Measurements from ENCODE around the gene PEX6.
A peak's percentile ranks its signal among the peaks of the same experiment; 100 is the strongest.
"Not testable (repeated sequence)": the region's sequence is repeated elsewhere in the genome, so short reads cannot be mapped to it uniquely, and the experiment has no call there.

The PEX6 gene

DNA sequence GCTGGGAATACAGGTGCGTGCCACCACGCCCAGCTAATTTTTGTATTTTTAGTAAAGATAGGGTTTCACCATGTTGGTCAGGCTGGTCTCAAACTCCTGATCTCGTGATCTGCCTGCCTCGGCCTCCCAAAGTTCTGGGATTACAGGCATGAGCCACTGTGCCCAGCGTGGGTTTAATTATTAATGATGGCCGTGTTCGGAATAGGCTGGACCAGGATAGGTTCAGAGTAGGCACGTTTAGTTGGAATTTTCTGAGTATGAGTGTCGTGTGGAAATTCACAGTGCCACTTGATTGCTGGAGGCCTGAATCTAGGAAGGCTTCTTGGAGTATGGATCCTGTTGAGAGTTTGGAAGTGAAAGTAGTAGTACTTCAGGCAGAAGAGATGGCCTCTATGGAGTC is 19.2 kb upstream of the PEX6 start:
- DNase-seq = not testable (repeated sequence)

DNA sequence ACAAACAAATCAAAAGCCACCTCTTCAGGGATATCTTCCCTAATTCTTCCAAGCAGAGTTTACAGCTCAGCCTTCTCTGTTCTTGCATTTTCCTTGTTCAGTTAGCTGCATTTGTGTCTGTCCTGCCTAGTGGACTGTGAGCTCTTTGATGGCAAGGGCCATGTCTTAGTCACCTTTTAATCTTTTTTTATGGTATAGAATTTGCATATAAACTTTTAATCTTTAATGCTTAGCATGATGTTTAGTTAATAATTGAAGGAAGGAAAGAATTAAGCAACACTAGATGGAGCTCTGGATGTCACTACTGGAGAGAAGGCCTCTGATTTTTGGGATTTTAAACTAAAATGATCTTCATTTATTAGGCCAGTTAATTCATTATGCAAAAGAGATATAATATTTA is 17.5 kb upstream of the PEX6 start:
- no peak for DNase-seq

DNA sequence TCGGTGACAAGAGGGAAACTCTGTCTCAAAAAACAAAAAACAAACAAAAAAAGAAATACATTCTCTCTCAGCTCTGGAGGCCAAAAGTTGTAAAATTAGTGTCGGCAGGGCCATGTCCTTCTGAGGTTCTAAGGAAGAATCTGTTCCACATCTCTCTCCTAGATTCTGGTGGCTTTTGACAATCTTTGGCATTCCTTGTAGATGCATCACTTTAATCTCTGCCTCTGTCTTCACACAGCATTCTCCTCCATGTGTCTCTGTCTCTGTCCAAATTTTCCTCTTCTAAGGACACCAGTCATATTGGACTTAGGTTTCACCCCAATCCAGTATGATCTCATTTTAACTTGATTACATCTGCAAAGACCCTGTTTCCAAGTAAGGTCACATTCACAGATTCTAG is 14.5 kb upstream of the PEX6 start:
- DNase-seq = no peak

DNA sequence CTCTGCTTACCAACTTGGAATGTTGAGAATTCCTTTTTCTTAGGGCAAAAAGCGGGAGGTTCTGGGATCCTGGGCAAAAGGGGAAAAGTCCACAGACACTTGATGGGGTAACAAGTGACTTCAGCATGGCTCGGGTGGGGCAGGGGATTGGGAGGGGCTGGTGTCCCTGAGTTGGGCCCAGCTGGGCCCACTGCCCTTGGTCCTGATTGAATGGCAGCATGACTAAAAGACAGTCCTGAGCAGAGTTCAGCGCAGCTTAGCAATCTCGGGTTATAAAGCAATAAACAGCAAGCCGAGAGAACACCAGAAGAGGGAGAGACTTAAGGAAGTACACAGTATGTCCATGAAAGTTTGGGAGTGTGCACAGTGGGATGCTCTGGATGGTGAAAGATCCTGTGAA is 10.9 kb upstream of the PEX6 start:
- DNase-seq = no peak

DNA sequence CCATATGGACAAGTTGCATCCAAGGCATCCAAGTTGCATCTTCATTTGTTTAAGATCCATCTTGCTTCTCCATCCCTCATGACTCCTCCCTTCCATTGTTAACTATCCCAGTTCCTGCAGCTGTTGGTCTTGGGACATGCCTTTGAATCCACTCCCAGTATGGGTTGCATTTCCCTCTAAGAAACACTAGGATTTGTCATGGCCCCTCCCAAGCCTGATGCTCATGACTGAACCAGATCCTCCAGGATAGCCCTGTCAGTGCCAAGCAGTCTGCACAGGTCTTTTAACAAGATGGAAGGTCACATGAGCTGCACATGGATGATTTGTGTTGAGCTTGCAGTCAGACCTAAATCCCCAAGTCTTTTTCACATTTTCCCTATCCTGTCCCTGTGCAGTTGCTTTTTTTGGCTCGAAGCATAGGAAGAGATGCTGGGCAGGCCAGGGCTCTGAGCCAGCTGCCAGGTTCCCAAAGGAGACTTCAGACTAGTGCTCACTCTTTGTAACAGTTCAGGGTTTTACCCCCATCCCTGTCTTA is 9.6 kb upstream of the PEX6 start:
- DNase-seq = no peak

DNA sequence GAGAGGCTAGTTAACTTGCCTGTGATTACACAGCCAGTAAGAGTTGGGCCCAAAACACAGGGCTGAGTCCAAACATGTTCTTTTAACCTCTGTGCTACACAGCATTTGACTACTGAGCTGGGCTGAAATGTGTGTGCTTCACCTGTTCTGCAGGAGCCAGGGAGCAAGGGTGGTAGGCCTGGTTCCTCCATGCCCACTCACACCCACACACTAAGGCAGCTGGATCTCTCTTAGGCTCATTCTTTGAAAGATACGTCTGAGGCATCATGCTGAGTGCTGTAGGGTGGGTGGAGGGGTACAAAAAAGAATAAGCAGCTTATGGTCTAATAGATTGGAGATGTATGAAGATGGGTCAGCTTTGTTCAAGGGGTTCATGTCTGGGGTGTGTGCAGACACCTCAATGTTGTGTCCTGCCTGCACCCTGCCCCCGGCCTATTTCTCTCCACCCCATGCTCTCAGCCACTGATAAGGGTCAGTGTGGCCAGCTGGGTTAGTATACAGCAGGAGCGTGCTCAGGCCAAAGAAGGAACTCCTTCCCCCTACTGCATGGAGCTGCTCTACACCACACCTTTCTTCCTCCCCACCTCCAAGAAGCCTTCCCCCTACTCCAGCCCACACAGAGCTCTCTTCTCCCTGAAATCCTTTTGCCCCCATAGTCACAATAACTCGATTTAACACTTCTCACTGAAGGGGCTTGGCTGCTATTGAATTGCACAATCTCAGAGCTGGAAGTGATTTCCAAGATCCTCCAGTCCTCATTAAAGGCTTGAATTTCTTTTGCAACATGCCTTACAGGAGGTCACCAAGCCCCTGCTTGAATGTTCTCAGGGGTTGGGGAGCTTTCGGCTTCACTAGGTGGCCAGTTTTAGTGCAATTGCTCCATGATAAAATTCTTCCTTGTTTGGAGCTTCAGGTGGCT is 8.8 kb upstream of the PEX6 start:
- DNase-seq = no peak

DNA sequence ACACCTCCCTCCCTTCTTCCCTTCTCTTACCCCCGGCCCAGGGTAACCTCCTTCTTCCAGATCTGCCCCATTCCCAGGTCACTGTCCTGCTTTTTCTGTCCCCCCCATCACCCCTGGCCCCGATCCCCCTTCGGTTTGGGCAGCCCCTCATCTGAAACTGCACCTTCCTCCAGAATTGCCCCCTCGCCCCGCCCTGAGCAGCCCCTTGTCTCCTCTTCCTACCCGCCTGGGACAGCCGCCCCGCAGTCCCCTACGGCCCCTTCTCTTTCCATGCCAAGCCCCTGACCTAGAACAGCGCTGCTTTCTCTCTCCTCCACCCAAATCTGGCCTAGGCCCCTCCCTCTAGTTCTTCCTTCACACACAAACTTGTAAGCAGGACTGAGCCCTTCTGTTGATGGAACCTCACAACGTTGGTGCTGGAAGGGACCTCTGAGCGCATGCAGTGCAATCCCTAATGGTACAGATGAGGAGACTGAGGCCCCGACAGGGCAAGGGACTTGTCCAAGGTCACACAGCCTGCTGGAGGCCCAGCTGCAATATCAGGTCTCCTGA is 6.0 kb upstream of the PEX6 start:
- peak; percentile 19 for DNase-seq

DNA sequence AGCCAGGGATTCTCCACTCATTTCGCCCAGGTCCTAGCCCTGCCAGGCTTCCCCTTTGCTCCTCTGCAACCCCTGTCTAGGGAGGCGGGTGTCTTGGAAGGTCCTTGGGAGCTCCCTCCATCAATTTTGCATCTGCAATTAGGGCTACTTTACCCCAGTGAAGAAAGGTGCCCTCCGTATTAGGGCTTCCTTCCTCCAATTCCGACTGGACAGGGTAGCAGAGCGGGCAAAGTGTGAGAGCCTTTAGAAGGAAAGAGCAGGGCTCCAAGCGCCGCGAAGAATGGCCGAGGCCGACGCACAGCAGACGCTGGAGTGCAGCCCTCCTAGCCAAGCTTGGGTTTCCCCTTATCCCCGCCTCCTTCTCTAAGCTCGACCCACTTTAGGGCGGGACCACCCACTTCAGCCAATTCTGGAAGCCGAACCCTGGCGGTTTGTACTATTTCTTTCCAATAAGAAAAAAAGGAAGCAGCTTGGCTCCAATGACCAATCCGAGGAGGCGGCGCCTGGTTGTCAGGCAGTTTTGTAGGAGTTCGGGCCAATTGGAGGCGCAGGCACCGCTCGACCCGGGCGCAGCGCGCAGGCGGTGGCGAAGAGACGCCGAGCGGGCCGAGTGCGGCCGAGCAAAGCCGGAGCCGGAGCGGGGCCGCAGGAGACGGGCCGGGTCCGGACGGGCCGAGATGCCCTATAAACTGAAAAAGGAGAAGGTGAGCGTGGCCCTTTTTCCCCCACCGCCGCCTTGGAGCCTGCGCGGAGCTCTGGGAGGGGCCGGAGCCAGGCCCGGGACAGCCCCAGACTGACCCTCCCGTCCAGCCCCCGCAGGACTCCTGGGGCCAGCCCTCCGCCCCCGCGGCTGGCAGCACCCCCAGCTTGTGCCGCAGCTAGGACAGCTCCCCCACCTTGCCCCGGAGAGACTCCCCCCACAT is 5.3 kb upstream of the PEX6 start, which contains the start of gene PPP2R5D:
Gene PPP2R5D (plus strand): TSS at position 570 of the 923 bp plus-strand sequence. CDS start 108 bp downstream, at position 678.
- DNase-seq = peak; percentile 99

DNA sequence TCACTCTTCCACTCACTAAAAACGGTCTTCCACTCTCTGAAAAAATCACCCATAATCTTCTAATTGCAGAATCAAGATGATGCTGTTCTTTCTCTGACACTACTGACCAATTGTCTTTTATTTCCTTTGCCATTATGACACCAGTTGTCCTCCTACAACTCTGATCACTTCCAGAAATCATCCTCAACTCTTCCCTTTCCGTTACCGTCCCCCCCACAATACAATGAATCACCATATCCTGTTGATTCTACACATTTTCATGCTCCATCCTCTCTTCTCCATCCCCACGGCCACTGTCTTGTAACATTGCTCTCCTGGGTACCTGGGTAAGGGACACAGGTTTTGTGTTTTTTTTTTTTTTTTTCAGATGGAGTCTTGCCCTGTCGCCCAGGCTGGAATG is 2.9 kb upstream of the PEX6 start:
- DNase-seq = no peak

DNA sequence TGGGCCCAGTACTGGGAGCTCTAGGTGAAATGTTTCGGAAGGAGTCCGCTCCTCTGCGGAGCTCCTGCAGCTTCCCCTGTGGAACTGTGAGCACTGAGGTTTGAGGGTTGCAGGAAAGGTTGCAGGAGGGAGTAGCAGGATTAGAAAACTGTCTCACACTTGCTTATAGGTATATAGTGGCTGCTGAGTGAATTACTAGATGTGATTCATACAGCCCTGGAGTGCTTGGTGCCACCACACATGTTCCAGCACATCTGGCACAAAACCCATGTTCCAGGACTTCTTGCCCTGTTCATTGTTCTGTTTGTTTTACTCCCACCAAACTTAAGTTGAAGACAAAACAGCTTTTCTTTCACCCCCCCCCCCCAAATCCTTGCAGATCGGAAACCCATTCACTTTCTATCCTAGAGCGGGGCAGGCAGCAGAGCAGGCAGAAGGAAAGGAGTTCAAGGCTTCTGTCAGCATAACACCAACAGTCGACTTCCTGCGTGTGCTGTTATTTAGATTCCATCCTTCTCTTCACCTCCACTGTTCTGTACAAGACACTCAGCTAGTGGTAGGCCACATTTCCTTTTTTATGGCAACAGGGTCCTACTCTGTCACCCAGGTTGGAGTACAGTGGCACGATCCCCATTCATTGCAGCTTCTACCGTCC is 669 bp upstream of the PEX6 start:
- peak; percentile 8 for DNase-seq

DNA sequence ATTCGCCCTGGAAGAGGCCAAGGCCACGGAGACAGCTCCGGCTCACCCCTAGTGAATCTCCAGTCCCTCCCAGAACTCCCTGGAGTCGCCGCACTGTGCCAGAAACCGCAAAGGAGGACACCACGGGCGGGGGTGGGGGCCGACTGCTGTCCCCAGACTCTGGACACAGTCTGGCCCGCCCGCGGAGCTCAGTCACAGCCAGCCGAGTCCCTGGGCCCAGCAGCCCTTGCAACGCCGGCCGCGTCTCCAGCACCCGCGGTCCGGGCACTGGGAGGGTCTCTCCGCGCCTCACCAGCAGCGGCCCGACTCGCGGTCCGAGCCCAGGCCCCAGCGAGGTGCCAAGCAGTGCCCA is 518 bp downstream of the PEX6 start:
- peak; percentile 10 for DNase-seq

DNA sequence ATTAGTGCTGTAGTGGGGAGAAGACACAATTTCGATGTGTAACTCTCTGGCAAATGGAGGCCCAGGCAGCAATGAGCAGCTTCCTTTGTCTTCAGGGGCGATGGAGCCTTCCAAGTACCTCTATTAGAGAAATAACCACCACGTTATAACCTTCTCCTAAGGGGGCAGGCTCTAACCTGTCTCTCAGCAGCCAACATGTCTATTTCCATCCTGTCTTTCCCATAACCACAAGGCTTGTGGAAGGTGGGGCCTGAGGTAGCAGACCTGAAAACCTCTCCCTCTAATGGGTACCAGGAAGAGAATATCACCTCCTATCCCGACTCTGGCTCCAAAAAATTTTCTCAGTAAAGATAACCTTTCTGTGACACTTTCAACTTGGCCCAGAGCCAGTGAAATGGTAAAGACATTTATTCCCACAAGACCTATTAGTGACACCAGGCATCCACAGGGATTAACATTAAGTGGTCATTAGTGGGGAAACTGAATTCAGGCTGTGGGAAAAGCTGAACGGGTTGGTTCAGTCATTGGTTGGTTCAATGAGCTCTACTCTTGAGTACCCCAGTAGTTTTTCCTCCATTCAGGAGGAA is 4.0 kb downstream of the PEX6 start:
- DNase-seq = no peak

DNA sequence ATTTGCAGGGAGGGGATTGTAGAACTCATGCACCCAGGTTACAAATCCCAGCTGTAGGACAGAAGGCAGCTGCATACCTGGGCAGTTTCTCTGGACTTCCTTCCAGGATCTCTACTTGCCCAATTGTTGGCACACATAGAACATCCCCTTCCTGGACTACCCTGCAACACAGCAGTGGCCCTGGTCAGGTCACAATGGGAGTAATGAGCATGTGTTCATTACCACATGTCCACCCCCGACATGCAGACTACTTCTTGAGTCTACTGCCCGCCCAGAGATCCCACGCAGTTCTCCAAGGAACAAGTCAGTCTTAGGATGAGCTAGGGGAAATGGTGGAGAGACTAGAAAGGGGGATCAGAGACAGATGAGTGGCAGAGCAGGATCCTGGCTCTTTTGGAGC is 5.1 kb downstream of the PEX6 start:
- DNase-seq = no peak

DNA sequence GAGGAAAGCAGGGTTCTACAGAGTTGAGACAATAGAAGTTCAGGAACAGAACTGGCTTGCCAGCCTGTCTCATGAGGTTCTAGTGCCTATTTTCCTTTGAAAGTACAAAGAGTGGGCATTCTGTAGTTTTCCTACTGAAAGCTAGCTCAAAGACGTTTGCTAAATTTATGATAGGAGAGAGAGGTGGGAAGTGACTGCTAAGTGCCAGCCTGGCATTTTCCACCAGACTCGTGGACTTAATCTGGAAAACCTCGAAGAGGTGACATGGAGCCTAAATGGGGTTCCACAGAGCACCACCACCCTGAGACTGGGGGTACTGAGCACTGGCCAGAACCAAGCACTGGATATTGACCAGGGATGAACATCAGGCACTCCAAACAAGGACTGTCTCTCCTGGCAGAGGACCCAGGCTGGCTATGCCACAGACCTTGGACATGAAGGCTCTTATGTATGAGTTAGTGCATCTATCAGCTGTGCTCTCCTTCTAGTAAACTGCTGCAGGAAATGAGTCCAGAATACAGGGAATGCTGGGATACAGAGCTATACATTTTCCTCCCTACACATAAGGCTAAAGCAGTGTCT is 7.1 kb downstream of the PEX6 start:
- DNase-seq = no peak

DNA sequence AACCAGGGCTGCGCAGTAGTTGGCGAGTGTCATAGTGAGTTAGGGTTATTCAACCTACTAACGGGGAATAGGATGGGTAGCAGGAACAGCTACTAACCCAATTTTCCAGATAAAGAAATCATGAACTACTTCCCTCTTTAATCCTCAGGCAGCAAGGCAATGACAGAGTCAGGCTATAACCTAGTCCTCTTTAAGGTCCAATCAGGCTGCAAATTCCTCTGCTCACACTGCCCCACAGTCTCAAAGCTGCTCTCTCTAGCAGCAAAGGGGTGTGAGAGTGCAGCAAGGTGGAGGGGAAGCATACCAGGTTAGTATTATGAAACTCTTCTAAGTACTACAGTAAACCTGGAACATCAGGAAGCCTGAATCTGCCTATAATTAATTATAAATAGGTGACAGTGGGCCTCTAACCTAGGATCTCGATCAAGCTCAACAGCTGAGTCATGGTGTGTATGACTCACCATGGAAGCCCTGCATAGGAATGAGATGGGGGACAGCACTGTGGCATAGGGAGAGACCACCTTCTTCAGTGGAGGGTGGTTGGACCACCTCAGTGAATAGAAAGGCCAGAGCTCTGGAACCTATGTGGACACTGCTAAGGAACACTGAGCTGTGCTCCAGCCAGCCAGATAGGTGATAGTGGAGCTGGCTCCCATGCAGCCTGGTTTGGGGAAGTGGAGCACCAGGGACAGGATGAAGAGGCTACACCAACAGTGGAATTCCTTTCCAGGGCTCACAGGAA is 7.9 kb downstream of the PEX6 start:
- no peak for DNase-seq

DNA sequence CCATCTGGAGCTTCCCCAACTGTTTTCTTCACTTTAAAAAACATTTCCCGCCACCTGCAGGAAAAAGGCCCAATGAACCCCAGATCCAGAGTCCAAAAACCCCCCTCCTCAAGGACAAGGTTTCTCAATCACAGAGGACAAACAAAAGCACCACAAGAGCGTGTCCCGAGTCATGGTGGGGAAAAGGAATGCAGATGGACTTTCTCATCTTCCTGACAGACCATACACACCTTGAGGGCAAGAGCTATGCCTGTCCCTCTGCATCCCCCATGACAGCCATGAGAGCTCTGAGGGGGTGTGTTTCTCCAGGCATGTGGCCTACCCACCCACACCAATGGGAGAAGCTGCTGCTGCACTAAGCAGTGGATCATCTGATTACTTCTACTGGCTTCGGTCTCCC is 9.0 kb downstream of the PEX6 start:
- no peak for DNase-seq

DNA sequence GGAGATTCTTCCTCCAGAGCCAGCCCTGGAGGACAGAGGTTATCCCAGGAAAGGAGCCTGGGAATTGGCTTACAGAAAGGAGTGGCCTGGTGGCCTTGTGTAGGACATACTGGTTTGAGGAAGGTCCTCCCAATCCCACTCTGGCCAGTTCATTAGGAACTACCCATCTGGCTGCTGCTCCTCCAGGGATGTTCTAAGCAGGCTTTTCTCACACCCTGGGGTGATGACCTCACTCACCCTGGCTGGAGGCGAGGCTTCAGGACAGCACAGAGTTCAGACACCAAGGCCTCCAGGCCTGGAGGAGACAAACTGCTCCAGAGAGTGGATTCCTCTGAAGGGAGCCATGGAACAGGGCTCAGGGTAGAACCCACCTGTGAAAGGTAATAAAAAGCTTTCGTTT is 9.6 kb downstream of the PEX6 start:
- no peak for DNase-seq

DNA sequence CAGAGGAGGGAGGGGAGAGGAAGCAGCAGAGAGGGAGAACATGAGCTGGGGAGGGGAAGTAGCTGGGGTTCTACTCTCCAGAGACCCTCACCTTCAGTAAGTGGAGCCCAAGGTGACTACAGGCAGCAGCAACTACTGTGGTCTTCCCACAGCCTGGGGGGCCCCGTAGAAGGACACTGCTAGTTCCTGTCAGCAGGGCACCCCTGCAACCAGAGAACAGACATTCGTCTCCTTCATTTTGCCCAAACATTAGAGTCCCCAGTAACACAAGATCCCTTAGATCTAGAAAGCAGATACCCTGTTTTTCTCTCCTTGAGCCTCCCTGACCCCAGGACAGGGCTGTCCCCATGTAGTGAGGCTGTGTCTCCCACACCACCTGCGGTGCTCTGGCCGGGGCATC is 10.2 kb downstream of the PEX6 start:
- DNase-seq = no peak

DNA sequence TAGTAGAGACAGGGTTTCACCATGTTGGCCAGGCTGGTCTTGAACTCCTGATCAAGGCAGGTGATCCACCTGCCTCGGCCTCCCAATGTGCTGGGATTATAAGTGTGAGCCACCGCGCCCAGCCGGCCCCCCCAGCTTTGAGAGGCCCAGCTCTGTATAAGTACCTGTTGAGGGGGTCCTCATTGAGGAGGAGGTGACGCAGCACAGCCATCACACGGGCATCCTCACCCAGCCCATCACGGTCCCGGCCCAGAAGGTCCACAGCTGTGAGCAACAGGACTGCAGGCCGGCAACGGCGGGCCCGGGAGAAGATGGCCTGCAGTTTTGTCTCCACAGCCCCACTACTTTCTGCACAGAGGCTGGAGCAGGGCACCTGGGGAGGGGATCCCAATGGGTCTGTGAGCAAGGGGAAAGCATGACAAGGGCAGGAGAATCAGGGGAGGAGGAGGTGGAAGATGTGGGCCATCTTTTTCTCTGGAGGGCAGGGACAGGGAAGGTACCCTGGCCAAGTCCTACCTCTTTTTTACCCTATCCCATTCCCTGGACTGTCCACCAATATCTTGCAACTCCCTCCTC is 10.8 kb downstream of the PEX6 start:
- no peak for DNase-seq

DNA sequence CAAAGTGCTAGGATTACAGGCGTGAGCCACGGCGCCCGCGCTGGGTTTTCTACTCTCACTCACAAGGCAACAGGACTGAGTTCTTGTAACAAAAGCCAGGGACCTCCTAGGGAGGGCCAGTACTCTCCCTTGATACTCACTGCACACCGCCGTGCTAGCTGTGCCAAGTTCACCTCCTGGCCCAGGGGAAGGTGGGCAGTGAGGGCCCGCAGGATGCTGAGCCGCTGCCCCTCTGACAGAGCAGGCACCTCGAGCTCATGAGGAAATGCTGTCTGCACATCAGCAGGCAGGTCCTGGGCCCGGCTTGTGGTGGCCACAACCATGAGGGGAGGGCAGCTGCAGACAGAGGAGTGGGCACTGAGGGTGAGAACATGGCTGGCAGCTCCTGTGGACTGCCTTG is 11.8 kb downstream of the PEX6 start:
- no peak for DNase-seq

DNA sequence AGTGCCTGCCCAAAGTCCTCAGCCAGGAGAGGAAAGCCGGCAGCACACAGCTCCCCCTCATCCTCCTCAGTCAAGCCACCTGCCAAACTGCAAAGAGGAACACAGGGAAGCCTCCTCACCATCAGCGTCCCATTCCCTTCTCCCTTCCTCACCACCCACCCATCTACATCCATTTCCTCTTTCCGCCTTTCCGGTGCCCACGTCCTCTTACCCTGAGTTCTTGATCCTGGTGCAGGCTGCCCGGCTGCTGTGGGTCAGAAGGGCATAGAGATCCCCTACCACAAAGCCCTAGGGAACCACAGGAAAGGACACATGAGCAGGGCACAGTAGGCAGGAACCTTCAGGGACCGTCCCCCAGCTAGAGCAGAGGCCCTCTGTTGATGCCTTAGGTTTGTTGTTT is 12.4 kb downstream of the PEX6 start:
- no peak for DNase-seq

All from CD4-positive, alpha-beta T cell treated with Interleukin-21 for 1 hour (primary cell).